Sigmoid colon (tissue), 7 donors: ENCODE measurements around the gene TAOK2. TPM values are rescaled to one million over a fixed set of nuclear protein-coding genes. Genes with fewer than 3 reads are reported as not detected.

Experiments
- DNase-seq: peaks from one replicate; pipeline ENCODE4 v3.0.0-alpha.2; 2019
- H3K27ac ChIP-seq, 4 donors: fragments of 200-600 bp; sonication (generic); one replicate each; pipeline ENCODE4 v1.5.1; 2016 to 2019; ENCODE audit warnings: mild to moderate bottlenecking in 1 of 4
- H3K27me3 ChIP-seq, 3 donors: fragments of 200-600 bp; sonication (generic); one replicate each; pipeline ENCODE4 v1.5.1; 2019; ENCODE audit warnings: mild to moderate bottlenecking in 1 of 3
- H3K36me3 ChIP-seq, 4 donors: fragments of 200-600 bp; sonication (generic); one replicate each; pipeline ENCODE4 v1.5.1; 2016 to 2019
- H3K4me1 ChIP-seq, 4 donors: fragments of 200-600 bp; sonication (generic); one replicate each; pipeline ENCODE4 v1.5.1; 2017 to 2019
- H3K4me3 ChIP-seq, 4 donors: fragments of 200-600 bp; sonication (generic); one replicate each; pipeline ENCODE4 v1.5.1; 2017 to 2019; ENCODE audit warnings: mild to moderate bottlenecking in 2 of 4, moderate library complexity in 1 of 4
- H3K9me3 ChIP-seq, 4 donors: fragments of 200-600 bp in 3 of 4; sonication (generic) in 3 of 4; one replicate each; pipeline versions ENCODE4 v1.5.1 to v1.6.1; 2013 to 2019
- EP300 ChIP-seq, 4 donors: sonication (generic); formaldehyde crosslinking; IDR thresholded peaks; one replicate each; pipeline ENCODE4 v1.6.1; 2017; ENCODE audit warnings: antibody characterized with exemption in 4 of 4
- POLR2A ChIP-seq, 2 donors: fragments of 450-650 bp; IDR thresholded peaks; one replicate each; pipeline ENCODE4 v1.6.1; 2016; ENCODE audit warnings: antibody characterized with exemption in 2 of 2, mild to moderate bottlenecking in 2 of 2, moderate library complexity in 2 of 2
- POLR2AphosphoS5 ChIP-seq, 4 donors: sonication (generic); formaldehyde crosslinking; IDR thresholded peaks; one replicate each; pipeline ENCODE4 v1.6.1; 2017; ENCODE audit warnings: antibody characterized with exemption in 4 of 4
- WGBS, 2 donors: extraction: QIAGEN DNeasy Blood & Tissue Kit; methylation state at CpG; one replicate each; pipeline ENCODE4 v1.1.7; 2013; 5-methylcytosine and 5-hydroxymethylcytosine counted together
- intact Hi-C: fragments of 100-400 bp; cut with DNase I; formaldehyde crosslinking; loops from one replicate; pipeline ENCODE4 v1.15.1; 2023
- polyA plus RNA-seq, 3 donors: library from polyadenylated mRNA; stranded (reverse); fragments of 200-250 nt; gene quantifications; one replicate each; pipeline ENCODE4 v1.2.3, GENCODE V29; 2013
- total RNA-seq, 4 donors: library from RNA; depleted of rRNA; stranded (reverse); fragments of >200 nt; gene quantifications; one replicate each; pipeline ENCODE4 v1.1.0, GENCODE V29; 2016
- TF ChIP-seq, protein P1 (sequence below), 4 experiments: fragments of 450-650 bp in 3 of 4; fragments of 200-600 bp in 1 of 4; IDR thresholded peaks; one replicate each; pipeline ENCODE4 v1.5.1; 2016 to 2019; ENCODE audit warnings: antibody characterized with exemption in 4 of 4, mild to moderate bottlenecking in 3 of 4, moderate library complexity in 2 of 4
- donor health status: healthy with polysubstance abuse.
- donor health status: Bipolar disorder and iron deficiency.
- donor health status: healthy.

Gene TAOK2
- total and polyA plus RNA-seq, 7 donors = 9.0 to 42.2 (median 28.2) TPM

DNA sequence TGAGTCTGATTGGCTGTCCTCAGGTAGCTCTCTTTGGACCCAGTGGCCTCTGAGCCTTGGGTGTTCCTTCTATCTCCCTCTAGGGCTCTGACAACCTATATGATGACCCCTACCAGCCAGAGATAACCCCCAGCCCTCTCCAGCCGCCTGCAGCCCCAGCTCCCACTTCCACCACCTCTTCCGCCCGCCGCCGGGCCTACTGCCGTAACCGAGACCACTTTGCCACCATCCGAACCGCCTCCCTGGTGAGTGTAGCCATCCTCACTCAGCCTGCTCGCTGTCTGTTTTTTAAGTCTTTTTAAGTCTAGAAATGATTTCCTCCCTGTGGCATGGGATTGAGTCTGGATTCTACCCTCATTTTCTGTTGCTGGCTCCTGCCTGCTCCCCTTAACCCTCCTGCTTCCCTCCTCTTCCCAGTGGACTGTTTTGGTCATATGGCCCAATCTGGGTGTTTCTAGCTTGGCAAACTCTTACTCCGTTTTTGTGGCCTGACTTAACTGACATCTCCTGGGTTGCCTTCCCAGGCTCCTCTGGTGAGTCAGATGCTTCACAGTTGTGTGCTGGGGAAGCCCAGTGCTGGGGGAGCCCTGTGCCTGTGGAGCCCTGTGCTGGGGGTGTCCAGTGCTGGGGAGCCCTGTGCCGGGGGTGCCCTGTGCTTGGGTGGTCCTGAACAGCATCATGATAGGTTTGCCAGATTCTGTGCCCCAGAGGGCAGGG is 9.9 kb downstream of the TAOK2 start:
- Histone ChIP-seq H3K36me3 (peaks cover 69 to 100% (median 98%) of the 10 kb centered on the region in 4 donors), H3K9me3 (no peaks in the 10 kb centered on the region), H3K27ac (no peak overlapping the region), H3K4me1 (peaks cover 0 to 3% (median 0%) of the 10 kb centered on the region in 4 donors), H3K27me3 (no peaks in the 10 kb centered on the region), H3K4me3 (no peak overlapping the region)
- no peak for DNase-seq
- 89 to 95% methylated on average over 12 of the region's 12 CpGs for WGBS, 2 donors
- TF ChIP-seq, protein P1, sequence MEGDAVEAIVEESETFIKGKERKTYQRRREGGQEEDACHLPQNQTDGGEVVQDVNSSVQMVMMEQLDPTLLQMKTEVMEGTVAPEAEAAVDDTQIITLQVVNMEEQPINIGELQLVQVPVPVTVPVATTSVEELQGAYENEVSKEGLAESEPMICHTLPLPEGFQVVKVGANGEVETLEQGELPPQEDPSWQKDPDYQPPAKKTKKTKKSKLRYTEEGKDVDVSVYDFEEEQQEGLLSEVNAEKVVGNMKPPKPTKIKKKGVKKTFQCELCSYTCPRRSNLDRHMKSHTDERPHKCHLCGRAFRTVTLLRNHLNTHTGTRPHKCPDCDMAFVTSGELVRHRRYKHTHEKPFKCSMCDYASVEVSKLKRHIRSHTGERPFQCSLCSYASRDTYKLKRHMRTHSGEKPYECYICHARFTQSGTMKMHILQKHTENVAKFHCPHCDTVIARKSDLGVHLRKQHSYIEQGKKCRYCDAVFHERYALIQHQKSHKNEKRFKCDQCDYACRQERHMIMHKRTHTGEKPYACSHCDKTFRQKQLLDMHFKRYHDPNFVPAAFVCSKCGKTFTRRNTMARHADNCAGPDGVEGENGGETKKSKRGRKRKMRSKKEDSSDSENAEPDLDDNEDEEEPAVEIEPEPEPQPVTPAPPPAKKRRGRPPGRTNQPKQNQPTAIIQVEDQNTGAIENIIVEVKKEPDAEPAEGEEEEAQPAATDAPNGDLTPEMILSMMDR (IDR thresholded peaks at IDR 0.05) = no peak
- TF ChIP-seq EP300 (IDR thresholded peaks at IDR 0.05) (no peak), POLR2A (IDR thresholded peaks at IDR 0.05) (no peak), POLR2AphosphoS5 (IDR thresholded peaks at IDR 0.05) (no peak)
- intact Hi-C loops = no loop called here

DNA sequence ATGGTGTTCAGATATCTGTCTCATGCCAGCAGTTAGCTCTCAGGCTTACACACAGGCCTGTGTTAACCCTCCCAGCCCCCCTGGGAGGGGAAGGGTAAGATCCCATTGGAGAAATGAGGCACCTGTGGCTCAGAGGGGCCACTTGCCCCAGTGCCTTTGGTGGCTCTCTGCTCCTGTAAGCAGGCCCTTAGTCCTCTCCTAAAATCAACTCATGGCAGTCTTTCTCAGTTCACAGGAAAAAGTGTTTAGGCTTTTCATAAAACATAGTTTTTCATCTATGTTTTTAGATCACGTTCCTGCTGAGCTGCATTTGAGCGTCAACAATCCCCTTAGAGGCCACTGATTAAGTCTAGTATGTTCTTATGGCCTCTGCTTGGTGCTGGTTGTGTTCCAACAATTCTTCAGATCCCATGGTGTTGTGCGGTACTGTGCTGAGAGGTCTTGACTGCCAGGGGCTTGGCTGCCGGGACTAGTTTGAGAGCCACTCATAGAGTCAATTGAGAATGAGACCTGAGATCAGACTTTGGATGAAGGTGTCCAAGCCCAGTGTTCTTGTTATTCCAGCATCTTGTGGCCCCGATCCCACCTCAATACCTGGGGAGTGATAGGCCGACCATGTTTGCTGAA is 10.6 kb downstream of the TAOK2 start:
- H3K9me3 ChIP-seq = no peaks in the 10 kb centered on the region
- no peak for DNase-seq
- WGBS, 2 donors = 85 to 97% methylated on average over 6 of the region's 6 CpGs
- H3K4me1 ChIP-seq = peaks cover 0 to 3% (median 0%) of the 10 kb centered on the region in 4 donors
- no peak overlapping the region for H3K4me3 ChIP-seq
- no peak for TF ChIP-seq POLR2A (IDR thresholded peaks at IDR 0.05)
- no peak for TF ChIP-seq POLR2AphosphoS5 (IDR thresholded peaks at IDR 0.05)
- TF ChIP-seq, protein P1 (IDR thresholded peaks at IDR 0.05) = no peak
- TF ChIP-seq EP300 (IDR thresholded peaks at IDR 0.05) = no peak
- intact Hi-C loops = no loop called here
- H3K36me3 ChIP-seq = peaks cover 62 to 100% (median 95%) of the 10 kb centered on the region in 4 donors
- no peaks in the 10 kb centered on the region for H3K27me3 ChIP-seq
- no peak overlapping the region for H3K27ac ChIP-seq

- H3K27ac ChIP-seq = no peak overlapping the region
- peaks cover 59 to 100% (median 95%) of the 10 kb centered on the region in 4 donors for H3K36me3 ChIP-seq
- no peaks in the 10 kb centered on the region for H3K27me3 ChIP-seq
- peaks cover 0 to under 1% (median 0%) of the 10 kb centered on the region in 4 donors for H3K4me1 ChIP-seq
- no peak for TF ChIP-seq EP300 (IDR thresholded peaks at IDR 0.05)
- no peak for TF ChIP-seq POLR2A (IDR thresholded peaks at IDR 0.05)
- TF ChIP-seq, protein P1 (IDR thresholded peaks at IDR 0.05) = no peak
- no peak for TF ChIP-seq POLR2AphosphoS5 (IDR thresholded peaks at IDR 0.05)
- no peaks in the 10 kb centered on the region for H3K9me3 ChIP-seq
- intact Hi-C loops = no loop called here
- no peak overlapping the region for H3K4me3 ChIP-seq
- 94 to 95% methylated on average over 5 of the region's 5 CpGs for WGBS, 2 donors
- no peak for DNase-seq
Observed at GRCh38 chr16:29984764-29985147, 11.1 kb downstream of the TAOK2 start.

DNA sequence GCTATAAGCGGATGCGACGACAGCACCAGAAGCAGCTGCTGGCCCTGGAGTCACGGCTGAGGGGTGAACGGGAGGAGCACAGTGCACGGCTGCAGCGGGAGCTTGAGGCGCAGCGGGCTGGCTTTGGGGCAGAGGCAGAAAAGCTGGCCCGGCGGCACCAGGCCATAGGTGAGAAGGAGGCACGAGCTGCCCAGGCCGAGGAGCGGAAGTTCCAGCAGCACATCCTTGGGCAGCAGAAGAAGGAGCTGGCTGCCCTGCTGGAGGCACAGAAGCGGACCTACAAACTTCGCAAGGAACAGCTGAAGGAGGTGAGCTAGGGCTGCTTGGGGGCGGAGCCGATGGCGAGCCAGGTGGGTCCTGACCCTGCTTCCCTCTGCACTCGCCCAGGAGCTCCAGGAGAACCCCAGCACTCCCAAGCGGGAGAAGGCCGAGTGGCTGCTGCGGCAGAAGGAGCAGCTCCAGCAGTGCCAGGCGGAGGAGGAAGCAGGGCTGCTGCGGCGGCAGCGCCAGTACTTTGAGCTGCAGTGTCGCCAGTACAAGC is 11.7 kb downstream of the TAOK2 start:
- no peak overlapping the region for H3K27ac ChIP-seq
- peaks cover 59 to 100% (median 94%) of the 10 kb centered on the region in 4 donors for H3K36me3 ChIP-seq
- no peaks in the 10 kb centered on the region for H3K9me3 ChIP-seq
- H3K27me3 ChIP-seq = no peaks in the 10 kb centered on the region
- H3K4me3 ChIP-seq = no peak overlapping the region
- H3K4me1 ChIP-seq = no peaks in the 10 kb centered on the region
- WGBS, 2 donors = 95 to 96% methylated on average over 28 of the region's 28 CpGs
- DNase-seq = no peak
- intact Hi-C loops = no loop called here
- TF ChIP-seq EP300 (IDR thresholded peaks at IDR 0.05) (no peak), POLR2A (IDR thresholded peaks at IDR 0.05) (no peak), POLR2AphosphoS5 (IDR thresholded peaks at IDR 0.05) (no peak)
- TF ChIP-seq, protein P1 (IDR thresholded peaks at IDR 0.05) = no peak
